NCI-H526 treated with DMSO at 0.1 percent for 48 hours (cell line): Measurements from ENCODE around the gene GPC3.
"Not testable (repeated sequence)": the region's sequence is repeated elsewhere in the genome, so short reads cannot be mapped to it uniquely, and the experiment has no call there.

Experiments used
- DNase-seq: peaks from one replicate; lab custom pipeline; 2025; lab: John Stamatoyannopoulos, UW

GPC3 gene

DNA sequence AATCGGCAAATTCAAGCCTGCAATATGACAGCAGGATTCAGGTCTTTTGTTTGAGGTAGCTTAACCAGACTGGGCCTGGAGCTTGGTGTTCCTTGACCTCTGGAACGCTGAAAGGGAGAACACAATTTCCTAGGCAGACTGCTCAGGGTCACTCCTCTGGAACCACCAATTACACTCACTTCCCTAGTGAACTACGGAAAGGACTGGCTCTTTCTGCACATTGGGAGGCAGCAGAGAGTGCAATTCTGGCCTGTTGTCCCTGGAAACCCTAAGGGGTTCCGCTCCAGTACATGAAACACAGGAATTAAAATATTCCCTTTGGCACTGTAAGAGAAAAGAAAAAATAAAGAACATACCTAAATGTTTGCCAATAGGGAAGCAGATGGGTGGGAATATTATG, 58.6 kb downstream of the GPC3 start:
- DNase-seq, result no peak

DNA sequence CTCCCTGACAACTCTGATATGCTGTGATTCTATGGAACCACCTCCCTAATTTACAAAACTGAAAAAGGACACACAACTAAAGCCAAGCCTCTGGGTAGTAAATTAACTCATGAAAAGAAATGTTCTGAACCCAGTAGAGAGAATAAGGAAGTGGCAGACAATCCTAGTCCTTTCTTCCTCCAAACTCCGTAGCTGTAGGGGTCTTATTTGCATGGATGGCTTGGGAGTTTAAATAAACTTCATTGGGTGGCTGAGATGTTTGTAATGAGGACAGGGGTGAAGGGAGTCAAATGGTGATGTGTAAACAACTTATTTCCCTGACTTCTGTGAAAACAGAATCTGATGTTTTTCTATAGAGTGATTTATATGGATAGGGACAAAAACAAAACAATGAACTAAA, 59.3 kb downstream of the GPC3 start:
- DNase-seq, result no peak

DNA sequence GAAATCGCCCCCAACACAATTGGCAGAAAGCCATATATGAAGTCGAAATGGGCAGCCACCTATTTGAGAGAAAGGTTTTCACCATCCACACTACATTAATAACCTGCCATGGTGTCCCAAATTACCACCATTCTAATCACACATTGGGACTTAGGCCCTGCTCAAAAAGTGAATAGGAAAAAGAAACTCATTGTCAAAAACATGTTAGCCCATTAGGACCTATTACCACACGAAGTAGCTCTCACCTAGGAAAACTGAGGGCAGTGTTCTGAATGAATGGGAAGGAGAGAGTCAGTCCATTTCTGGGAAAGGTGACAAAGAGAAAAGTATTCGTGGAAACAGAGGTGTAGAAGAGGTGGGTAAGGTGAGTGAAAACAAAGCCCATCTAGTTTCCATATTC, 60.8 kb downstream of the GPC3 start:
- no peak for DNase-seq

DNA sequence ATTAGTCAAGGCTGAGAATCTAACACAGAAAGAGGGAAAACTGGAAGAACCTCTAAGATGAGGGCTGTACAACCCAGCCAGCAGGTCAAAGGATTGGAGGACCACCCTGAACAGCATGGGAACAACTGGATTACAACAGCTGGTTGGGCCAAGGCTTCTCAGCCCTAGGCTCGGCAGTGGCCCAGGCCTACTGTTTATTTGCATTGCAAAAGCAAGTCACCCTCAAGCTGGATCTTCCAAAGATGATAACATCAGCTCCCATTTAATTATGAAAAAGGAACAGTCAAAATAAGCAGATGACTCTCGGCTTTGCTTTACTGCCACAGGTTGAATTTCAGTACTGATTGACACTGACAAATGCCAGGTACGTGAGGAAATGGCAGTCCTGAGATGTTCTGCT, 61.8 kb downstream of the GPC3 start:
- no peak for DNase-seq

DNA sequence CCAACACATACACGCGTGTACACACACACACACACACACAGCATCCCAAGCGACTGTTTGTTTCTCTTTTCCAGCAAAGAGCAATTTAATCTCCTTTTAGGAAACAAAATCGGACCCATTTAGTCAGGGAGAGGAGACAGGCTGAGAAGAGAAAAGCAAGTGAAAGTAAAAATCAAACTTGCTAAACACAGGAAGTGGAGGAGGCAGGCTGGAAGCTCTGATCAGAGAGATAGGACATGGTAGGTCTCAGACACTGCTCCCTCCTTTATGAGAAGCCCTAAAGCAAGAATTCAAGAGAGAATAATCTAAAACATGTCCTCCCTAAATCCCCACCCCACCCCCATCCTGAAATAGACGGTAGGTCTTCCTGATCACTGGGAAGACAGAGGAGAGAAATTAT, 62.3 kb downstream of the GPC3 start:
- no peak for DNase-seq

DNA sequence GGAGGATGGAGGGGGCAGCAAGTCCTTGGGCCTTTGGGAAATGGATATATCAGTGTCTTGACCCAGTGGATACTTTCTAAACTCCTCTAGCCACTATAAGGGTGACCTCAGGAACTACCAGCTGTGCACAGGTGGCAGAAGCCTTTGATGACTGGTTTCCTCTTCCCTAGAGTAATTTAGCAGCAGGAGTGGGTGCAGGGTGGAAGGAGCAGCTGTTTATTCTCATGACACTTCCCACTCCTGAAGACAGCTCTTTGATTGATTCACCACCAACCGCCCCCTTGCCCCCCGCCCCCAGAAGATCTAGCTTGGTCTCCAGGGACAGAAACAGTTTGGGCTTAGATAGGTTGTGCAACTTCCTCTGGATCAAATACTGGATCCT, 63.0 kb downstream of the GPC3 start:
- DNase-seq, result no peak

DNA sequence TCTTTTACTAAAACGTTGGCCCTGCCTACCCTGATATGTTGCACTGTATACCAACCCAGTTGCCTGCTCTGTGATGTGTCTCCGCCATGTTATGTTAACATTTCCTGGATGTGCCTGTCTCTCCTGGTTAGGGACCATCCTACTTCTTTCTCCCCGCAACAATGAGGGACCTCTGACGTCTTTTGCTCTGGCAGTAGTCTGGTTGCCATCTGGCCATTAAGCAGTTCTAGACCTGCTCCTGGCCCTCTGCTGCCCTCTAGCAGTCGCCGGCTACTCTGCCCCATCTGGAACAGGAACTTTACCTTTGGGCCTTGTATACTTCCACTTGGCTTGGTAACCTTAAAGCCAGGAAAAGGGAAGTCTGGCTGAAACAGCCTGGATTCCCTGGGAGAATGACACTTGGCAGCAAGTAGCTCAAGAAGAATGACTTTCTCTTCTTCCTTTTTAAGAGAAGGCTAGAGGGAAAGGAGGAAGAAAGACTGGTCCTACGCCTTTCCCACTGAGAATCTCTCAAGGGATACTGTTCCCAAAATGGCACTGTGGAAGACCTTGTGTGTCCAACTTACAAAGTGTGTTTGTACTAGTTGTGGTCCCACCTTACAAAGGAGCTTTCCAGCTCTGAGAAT, 63.5 kb downstream of the GPC3 start:
- DNase-seq, result no peak

DNA sequence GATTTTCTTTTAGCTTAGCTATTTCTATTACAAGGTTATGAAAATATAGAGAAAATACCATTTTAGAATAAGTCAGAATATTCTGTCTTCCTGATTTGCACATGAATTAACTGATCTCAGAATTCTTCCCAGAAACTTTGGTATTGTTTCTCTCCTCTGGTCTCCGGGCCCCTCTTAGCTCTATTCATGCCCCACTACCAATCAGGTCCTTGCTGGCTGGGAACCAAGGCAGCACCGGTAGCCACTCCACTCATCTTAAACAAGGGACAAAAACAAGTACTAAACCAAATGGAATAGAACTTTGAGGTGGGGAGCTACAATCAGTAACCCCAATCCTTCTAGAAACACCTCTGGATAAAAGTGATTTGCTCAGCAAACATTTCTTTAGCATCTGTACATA, 64.3 kb downstream of the GPC3 start:
- DNase-seq, result no peak

DNA sequence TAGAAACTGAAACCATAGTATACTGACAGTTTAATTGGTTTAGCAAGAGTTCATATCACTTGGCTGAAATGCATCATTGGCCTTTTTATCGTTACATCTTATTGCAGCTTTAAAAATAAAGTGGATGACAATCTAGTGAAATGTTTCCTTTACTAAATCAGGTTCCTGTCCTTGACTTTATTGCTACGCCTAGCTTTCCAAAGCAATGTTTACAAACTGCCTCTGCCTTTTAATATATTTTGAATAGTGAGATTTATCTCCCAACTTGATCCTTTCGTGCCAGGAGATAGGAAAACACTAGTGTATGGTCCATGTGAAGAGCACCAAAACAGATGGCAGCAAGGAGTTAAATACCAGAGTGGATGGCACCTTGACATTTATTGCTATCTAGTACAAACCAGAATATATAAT, 67.0 kb downstream of the GPC3 start:
- no peak for DNase-seq

DNA sequence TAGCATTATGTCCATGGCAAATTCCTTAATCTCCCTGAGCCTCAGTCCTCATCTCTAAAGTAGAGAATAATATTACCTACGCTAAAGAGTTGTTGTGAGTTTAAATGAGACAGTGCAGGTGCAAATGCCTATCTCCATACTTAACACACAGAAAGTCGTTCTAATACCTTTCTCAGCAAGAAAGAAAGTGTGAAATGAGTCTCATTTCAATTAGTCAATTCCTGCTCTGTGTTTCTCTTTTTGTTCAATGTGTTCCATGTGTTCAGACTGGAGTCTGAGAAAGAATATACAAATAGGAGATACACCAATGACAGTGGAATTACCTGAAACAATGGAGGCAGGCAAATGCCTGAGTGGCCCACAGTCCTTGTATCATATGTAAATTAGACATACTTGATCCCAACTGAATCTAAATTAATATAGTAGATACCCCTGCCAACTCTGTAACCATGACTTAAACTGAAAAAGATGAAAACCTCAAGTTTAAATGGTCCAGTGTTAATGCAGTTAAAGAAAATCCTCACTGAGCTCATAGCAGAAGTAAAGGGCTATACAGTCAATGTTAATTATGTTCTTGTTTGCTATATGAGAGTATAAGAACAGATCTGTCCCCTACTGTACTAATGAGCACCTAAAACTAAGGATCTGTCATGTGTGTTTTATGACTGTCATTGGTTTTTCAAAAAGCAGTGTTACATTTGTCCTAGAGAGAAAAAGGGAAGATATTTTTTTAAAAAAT, 68.2 kb downstream of the GPC3 start:
- DNase-seq, result no peak

DNA sequence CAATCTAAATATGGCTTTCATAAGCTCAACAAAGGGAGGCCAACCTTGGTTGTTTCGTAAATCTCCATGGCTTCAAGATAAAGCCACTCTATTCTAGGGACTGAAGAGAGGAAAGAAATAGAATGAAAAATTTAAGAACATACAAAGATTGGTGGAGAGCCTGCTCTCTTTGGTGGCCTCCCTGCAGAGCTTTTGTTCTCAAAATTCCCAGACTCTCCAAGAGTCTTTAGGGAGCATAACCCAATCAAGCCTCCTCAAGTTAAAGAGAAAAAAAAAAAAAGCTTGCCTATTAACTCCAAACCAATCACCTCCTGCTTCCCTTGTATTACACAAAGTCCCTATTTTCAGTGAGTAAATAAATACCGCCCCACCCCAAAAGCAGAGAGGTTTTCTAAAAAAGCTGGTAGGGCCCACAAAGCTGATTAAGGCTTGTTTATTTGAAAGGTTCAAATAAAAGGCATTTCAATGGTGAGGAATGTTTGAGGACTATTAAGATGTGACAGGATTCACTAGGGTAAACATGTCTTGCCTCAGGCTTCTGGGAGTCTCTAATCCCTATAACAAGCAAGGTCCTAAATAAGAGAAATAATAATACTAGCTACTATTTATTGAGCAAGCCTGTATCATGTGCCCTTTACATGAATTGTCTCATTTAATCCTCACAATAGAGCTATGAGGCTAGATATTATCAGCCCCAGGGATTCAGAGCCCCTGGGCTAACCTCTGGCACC, 71.6 kb downstream of the GPC3 start:
- DNase-seq, result no peak

DNA sequence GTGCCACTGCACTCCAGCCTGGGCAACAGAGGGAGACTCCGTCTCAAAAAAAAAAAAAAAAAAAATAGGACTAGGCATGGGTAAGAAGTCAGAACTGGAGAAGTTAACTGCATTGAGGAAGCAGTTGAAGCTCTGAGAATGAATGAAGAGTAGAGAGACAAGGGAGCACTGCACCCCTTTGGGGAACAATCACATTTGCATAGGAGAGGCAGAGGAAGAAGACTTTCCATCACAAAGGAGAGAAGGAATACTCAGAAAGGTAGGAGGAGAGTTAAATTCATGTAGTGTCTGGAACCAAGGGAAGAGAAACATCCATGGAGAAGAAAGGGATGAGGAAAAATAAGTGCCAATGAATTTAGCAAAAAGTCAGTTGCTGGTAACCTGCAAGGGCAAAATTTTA, 72.4 kb downstream of the GPC3 start:
- DNase-seq, result no peak

DNA sequence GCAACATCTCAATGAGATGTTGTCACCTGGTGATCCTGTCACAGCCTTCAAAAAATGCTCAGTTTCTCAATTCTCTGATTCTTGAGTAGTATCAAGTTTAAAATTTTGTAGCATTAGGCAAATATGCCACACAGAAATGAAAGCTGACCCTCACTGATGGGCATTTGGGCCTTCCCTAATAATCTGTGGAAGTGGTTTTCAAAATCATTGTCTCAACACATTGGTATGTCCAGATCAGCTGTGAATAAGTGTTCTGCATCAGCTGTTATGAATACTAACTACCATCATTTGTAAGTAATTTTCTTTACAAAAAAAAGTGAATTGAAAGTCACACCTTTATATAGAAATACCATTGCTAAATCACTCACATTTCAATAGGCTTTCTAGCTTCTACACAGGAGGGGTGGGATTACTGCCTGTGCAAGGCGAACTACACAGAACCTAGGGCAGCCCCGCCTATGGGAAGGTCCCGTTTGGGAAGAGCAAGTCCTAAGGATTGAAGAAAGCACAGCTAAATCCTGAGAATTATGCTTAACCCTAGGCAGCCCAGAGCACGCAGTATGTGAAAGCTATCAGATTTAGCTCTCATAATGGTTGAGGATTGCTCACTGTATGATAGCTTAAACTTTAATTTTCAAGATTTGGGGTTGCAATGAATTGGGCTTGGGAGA, 73.4 kb downstream of the GPC3 start:
- DNase-seq, result no peak

DNA sequence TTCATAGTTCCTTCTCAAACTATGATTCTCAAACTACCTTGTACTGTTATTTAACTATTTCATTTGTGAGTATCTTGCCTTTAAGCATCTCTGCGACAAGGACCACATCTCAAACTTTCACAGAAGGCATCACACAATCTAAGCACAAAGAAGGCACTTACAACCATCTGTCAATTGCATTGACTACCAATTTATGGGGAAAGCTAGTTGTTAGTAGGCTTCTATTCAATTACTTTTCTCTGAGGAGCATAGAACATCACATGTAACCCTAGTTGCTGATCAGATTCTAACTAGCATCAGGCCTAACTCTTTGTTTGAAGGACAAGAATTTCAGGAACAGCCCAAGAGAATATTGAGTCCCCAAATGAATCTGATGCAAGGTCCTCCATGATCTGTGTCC, 74.9 kb downstream of the GPC3 start:
- DNase-seq, result no peak

DNA sequence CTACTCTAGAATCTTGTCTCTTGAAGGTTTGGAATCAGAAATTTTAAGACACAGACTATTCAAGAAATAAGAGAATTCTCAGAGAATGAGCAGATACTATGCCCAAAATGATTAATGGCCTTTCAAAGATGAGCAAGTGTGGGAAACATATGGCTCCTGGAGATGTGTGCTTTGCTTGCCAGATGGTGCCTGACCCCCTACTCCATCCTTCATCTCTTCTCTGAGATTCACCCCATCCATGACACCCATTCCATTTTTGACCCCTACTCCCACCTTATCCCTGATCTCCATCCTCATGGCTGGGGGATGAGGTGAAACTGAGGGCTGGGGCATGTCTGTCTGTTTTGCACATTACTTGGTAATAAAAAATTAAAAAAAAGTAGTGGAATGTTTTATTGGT, 75.5 kb downstream of the GPC3 start:
- DNase-seq, result no peak

DNA sequence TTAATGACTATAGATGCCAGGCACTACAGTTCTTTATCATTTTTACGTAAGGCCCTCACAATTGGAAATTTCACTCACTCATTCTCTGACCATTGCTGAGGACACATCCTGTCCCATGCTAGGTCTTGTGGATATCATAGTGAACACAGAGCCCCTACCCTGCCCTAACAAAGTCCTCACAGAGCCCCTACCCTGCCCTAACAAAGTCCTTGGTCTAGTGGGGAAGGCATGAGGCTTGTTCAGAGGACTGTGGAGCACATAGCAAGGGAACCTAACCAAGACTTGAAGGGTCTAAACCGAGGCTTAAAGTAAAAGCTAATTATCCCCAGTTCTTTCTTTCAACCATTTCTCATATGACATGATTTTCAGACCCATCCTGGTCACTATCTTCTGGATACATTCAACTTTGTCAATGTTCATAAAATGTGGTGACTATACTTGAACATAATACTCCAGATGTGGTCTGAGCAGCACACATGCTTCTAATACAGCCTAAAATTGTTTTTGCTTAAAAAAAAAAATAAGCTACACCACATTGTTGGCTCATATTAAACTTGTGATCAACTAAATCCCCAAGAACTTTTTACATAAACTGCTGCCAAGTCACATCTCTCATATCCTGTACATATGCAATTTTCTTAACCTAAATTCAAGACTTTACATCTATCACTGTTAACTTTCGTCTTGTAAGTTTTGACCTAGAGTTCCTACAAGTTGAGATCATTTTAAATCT, 77.0 kb downstream of the GPC3 start:
- DNase-seq, result no peak

DNA sequence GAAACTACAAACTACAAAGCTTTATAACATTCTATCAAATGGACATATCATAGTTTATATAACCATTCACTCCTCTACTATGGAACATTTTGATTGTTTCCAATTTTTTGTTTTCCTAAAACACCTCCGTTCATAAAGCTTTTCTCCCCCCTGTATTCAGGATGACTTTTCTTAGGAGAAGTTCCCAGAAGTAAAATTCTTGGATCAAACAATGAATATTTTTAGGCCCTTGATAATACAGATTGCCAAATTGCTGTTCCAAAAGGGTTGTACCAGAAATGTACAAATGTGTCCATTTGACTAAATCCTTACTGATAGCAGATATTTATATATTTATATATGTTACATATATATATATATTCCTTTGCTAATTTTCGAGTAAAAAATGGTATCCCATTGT, 77.8 kb downstream of the GPC3 start:
- DNase-seq, result no peak

DNA sequence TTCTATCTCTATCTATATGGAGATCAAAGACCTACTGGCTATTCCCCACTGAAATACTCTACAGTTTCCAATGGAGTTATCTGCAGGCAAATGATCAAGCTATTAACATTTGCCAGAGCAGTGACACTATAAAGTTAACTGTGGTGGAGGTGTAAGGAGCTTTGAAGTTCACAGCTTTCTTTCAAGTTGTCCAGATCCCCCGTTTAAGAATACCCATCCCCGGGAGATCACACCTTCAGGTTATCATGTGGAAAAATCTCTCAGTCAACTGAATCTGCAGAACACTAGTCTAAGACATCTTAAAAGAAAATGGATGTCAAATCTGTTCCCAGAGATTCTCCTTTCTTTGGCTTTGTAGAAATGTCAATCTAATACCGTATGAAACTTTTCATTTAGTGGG, 80.1 kb downstream of the GPC3 start:
- DNase-seq, result no peak

DNA sequence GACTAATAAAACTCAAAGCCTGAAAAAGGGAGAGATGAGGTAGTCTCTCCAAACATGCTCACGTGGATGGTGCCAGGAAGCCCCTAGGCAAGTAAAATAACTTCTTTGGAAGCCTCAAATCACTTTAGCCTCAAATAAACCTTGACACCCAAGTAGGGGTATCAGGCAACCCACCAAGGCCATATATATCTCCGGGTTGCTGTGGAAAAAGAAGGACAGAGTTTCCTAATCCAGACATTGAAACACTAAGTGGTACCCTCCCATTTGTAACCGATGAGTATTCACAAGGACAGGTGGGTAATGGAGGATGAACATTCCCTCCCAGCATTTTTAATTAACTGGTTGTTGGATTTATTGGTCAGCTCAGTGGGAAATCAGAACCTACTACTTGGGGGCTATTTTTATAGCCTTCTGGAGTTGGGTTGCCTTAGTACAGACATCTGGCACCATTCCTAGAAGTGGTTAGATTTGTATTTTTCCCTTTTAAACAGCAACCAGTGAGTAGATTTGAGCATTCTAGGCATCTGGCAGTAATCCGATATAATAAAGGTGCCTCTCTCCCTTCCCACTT, 87.7 kb downstream of the GPC3 start:
- no peak for DNase-seq

DNA sequence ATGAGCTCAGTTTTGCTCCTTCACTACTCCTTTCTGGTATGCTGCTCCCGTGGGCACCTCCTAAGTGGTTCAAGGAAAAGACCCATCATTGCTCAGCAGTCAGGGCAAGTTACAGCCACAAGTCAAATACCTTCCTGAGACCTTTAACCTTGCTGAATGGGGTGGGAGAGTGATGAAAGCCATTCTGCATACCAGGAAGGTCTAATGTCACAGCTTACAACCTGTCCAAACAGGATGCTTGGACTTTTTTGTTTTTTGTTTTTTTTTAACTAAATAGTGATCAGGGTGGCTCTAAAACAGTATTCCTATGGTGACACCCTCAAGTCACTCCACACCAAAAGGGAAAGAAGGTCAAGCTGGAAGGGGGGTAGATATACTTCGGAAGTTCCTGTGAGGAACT, 93.1 kb downstream of the GPC3 start:
- no peak for DNase-seq

DNA sequence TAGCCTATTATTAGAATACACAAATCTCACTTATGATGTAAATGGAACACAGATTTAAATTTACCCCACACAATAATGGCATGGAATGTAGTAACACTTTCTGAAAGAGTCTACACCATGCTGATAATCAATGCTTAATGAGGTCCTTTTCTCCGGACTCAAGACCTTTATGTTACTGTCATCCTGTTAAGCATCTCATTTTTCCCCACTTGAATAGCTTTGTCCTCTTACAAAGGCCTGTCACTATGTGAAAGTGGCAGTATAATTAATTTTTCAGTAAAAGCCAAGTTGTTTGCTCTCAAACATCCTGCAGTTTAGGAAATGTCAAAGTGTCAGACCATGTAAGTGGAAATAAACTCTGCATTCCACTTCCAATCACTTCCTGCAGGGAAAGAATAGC, 96.4 kb downstream of the GPC3 start:
- no peak for DNase-seq

DNA sequence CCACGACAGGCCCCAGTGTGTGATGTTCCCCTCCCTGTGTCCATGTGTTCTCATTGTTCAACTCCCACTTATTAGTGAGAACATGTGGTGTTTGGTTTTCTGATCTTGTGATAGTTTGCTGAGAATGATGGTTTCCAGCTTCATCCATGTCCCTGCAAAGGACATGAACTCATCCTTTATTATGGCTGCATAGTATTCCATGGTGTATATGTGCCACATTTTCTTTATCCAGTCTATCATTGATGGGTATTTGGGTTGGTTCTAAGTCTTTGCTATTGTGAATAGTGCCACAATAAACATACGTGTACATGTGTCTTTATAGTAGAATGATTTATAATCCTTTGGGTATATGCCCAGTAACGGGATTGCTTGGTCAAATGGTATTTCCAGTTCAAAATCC, 97.3 kb downstream of the GPC3 start:
- DNase-seq, result not testable (repeated sequence)
